CD14-positive monocyte (primary cell): ENCODE results near the gene PPM1M. TPM values are rescaled to one million over a fixed set of nuclear protein-coding genes. Genes with fewer than 3 reads are reported as not detected.

Experiments
- DNase-seq, 3 donors: peaks; one replicate each; pipeline ENCODE4 v3.0.0-alpha.2; 2011 to 2022
- H2AFZ ChIP-seq: 2 replicates; pipeline ENCODE4 v1.6.0; 2012; ENCODE audit warnings: mild to moderate bottlenecking, low read depth, low read length, inconsistent platforms; ENCODE audit not compliant: insufficient read depth, poor library complexity, severe bottlenecking
- H3K27ac ChIP-seq, 2 donors: 1 replicate in 1 of 2; 2 replicates in 1 of 2; pipeline ENCODE4 v1.5.1; 2012 to 2013; ENCODE audit warnings: low read length in 2 of 2, control low read depth in 1 of 2, inconsistent platforms in 1 of 2, low read depth in 1 of 2, mild to moderate bottlenecking in 1 of 2
- H3K27me3 ChIP-seq, 2 donors: one replicate each; pipeline versions ENCODE4 v1.6.0 to v1.6.1; 2011 to 2013; ENCODE audit warnings: low read length in 2 of 2; ENCODE audit not compliant: control insufficient read depth in 2 of 2, insufficient read depth in 2 of 2
- H3K36me3 ChIP-seq, 2 donors: replicated peaks in 1 of 2; 1 replicate in 1 of 2; 2 replicates in 1 of 2; pipeline versions ENCODE4 v1.5.1 to v1.6.1; 2012 to 2013; ENCODE audit warnings: low read length in 2 of 2, control low read depth in 1 of 2, inconsistent platforms in 1 of 2, mild to moderate bottlenecking in 1 of 2; ENCODE audit not compliant: insufficient read depth in 2 of 2, control insufficient read depth in 1 of 2
- H3K4me1 ChIP-seq, 2 donors: 1 replicate in 1 of 2; 2 replicates in 1 of 2; pipeline versions ENCODE4 v1.5.1 to v1.6.1; 2012 to 2013; ENCODE audit warnings: low read length in 2 of 2, control low read depth in 1 of 2, inconsistent platforms in 1 of 2, mild to moderate bottlenecking in 1 of 2, moderate library complexity in 1 of 2; ENCODE audit not compliant: insufficient read depth in 2 of 2, control insufficient read depth in 1 of 2
- H3K4me2 ChIP-seq: replicated peaks from 2 replicates; pipeline ENCODE3; 2012; ENCODE audit warnings: low read length, moderate library complexity, mild to moderate bottlenecking; ENCODE audit not compliant: poor library complexity, severe bottlenecking; ENCODE audit errors: extremely low read depth
- H3K4me3 ChIP-seq, 3 experiments: fragments of 200-600 bp in 1 of 3; sonication (generic) in 1 of 3; replicated peaks in 1 of 3; 1 replicate in 2 of 3; 2 replicates in 1 of 3; pipeline ENCODE4 v1.5.1; 2011 to 2013; ENCODE audit warnings: low read length in 3 of 3, mild to moderate bottlenecking in 3 of 3, control low read depth in 2 of 3, low read depth in 2 of 3, inconsistent platforms in 1 of 3, moderate library complexity in 1 of 3
- H3K79me2 ChIP-seq: 2 replicates; pipeline ENCODE4 v1.6.0; 2012; ENCODE audit warnings: mild to moderate bottlenecking, control low read depth, inconsistent platforms, low read length, moderate library complexity; ENCODE audit not compliant: insufficient read depth
- H3K9ac ChIP-seq: 2 replicates; pipeline ENCODE4 v1.6.0; 2017; ENCODE audit warnings: low read length, mild to moderate bottlenecking; ENCODE audit not compliant: insufficient read depth, poor library complexity, severe bottlenecking
- H3K9me3 ChIP-seq, 2 donors: replicated peaks in 1 of 2; 1 replicate in 1 of 2; 2 replicates in 1 of 2; pipeline versions ENCODE4 v1.5.1 to v1.6.1; 2012 to 2013; ENCODE audit warnings: low read length in 2 of 2, control low read depth in 1 of 2; ENCODE audit not compliant: control insufficient read depth in 1 of 2, insufficient read depth in 1 of 2
- H4K20me1 ChIP-seq: 2 replicates; pipeline ENCODE4 v1.6.0; 2012; ENCODE audit warnings: mild to moderate bottlenecking, low read length, control low read depth, moderate library complexity; ENCODE audit not compliant: insufficient read depth
- H3K27ac Mint-ChIP-seq, 7 donors: one replicate each; pipeline ENCODE4 v1.8.0; 2020; ENCODE audit warnings: mild to moderate bottlenecking in 7 of 7, mixed read lengths in 7 of 7, moderate library complexity in 6 of 7, inconsistent platforms in 2 of 7
- H3K27me3 Mint-ChIP-seq, 3 donors: one replicate each; pipeline ENCODE4 v1.8.0; 2021 to 2022; ENCODE audit warnings: low read depth in 3 of 3, mild to moderate bottlenecking in 3 of 3, mixed read lengths in 3 of 3, moderate library complexity in 3 of 3, inconsistent platforms in 1 of 3
- H3K36me3 Mint-ChIP-seq, 2 donors: one replicate each; pipeline ENCODE4 v1.8.0; 2020; ENCODE audit warnings: mixed read lengths in 2 of 2, inconsistent platforms in 1 of 2, mild to moderate bottlenecking in 1 of 2
- H3K4me1 Mint-ChIP-seq: one replicate; pipeline ENCODE4 v1.8.0; 2020; ENCODE audit warnings: mild to moderate bottlenecking, mixed read lengths
- H3K4me3 Mint-ChIP-seq, 2 donors: one replicate each; pipeline ENCODE4 v1.8.0; 2020; ENCODE audit warnings: mild to moderate bottlenecking in 2 of 2, mixed read lengths in 2 of 2, moderate library complexity in 1 of 2
- H3K9me3 Mint-ChIP-seq, 7 donors: one replicate each; pipeline ENCODE4 v1.8.0; 2020 to 2022; ENCODE audit warnings: mixed read lengths in 7 of 7, mild to moderate bottlenecking in 6 of 7, moderate library complexity in 6 of 7, inconsistent platforms in 2 of 7
- CTCF ChIP-seq: fragments of 200-600 bp; IDR thresholded peaks from one replicate; pipeline ENCODE4 v1.8.0; 2022; ENCODE audit warnings: antibody characterized with exemption, mild to moderate bottlenecking
- WGBS: methylation state at CpG from one replicate; pipeline ENCODE4 v1.1.5; 2013; ENCODE audit warnings: missing lambda C conversion rate; ENCODE audit not compliant: insufficient coverage; 5-methylcytosine and 5-hydroxymethylcytosine counted together
- intact Hi-C, 2 donors: fragments of 100-400 bp; cut with micrococcal nuclease; formaldehyde crosslinking; loops; one replicate each; pipeline versions ENCODE4 v1.15.0 to v1.15.1; 2023
- polyA plus RNA-seq, 3 donors: library from polyadenylated mRNA; depleted of rRNA in 1 of 3; unstranded in 2 of 3; stranded (reverse) in 1 of 3; fragments of 300-500 nt in 2 of 3; fragments of >200 nt in 1 of 3; fragmentation: Illumina TruSeq in 2 of 3; gene quantifications; 1 replicate in 2 of 3; 2 replicates in 1 of 3; pipeline ENCODE4 v1.2.3, GENCODE V29; 2012 to 2021

The PPM1M gene
- polyA plus RNA-seq, 3 donors, result 92.8 to 144 (median 120) TPM

- no CpG with 5 or more reads among the region's 3 CpGs for WGBS
- Histone ChIP-seq H2AFZ (no peak overlapping the region), H4K20me1 (peaks cover 95% of the 10 kb centered on the region), H3K36me3 (peaks cover 58 to 69% of the 10 kb centered on the region in 2 donors), H3K4me3 (no peak overlapping the region), H3K4me2 (no peak overlapping the region), H3K27me3 (no peaks in the 10 kb centered on the region), H3K79me2 (peaks cover 79% of the 10 kb centered on the region), H3K27ac (peak overlapping the region in 1 of 2 donors; percentile 49), H3K4me1 (peaks cover 35 to 67% of the 10 kb centered on the region in 2 donors), H3K9ac (no peak overlapping the region), H3K9me3 (no peaks in the 10 kb centered on the region)
- Mint-ChIP-seq H3K27ac (peak overlapping the region in 6 of 7 donors; percentile 14 to 87 (median 59)), H3K4me3 (no peak overlapping the region), H3K4me1 (peaks cover 47% of the 10 kb centered on the region), H3K36me3 (peaks cover 54 to 72% of the 10 kb centered on the region in 2 donors), H3K27me3 (no peaks in the 10 kb centered on the region), H3K9me3 (no peaks in the 10 kb centered on the region)
- no peak for TF ChIP-seq CTCF
- no peak for DNase-seq
- intact Hi-C loops, result no loop called here
Measured at GRCh38 chr3:52233968-52234367, 11.6 kb upstream of the PPM1M start.

- no peak overlapping the region for H3K4me3 ChIP-seq
- peak overlapping the region in 1 of 2 donors; percentile 55 for H3K27ac ChIP-seq
- H3K4me1 ChIP-seq, result peaks cover 39 to 74% of the 10 kb centered on the region in 2 donors
- no peaks in the 10 kb centered on the region for H3K9me3 ChIP-seq
- TF ChIP-seq CTCF, result no peak
- H3K4me2 ChIP-seq, result no peak overlapping the region
- no peak overlapping the region for H3K9ac ChIP-seq
- Mint-ChIP-seq H3K36me3 (peaks cover 46 to 64% of the 10 kb centered on the region in 2 donors), H3K27ac (peak overlapping the region in 3 of 7 donors; percentile 44 to 87 (median 51)), H3K4me3 (no peak overlapping the region), H3K9me3 (peaks cover 0 to 1% (median 0%) of the 10 kb centered on the region in 7 donors), H3K4me1 (peaks cover 51% of the 10 kb centered on the region), H3K27me3 (no peaks in the 10 kb centered on the region)
- H3K27me3 ChIP-seq, result no peaks in the 10 kb centered on the region
- peaks cover 87% of the 10 kb centered on the region for H4K20me1 ChIP-seq
- 90% methylated on average over 12 of the region's 15 CpGs for WGBS
- peaks cover 50 to 61% of the 10 kb centered on the region in 2 donors for H3K36me3 ChIP-seq
- H3K79me2 ChIP-seq, result peaks cover 87% of the 10 kb centered on the region
- peak in 1 of 3 donors; percentile 1 for DNase-seq
- intact Hi-C loops, result no loop called here
- no peak overlapping the region for H2AFZ ChIP-seq
Measured at GRCh38 chr3:52234516-52235447, 10.8 kb upstream of the PPM1M start.
